ENCODE measurements around the gene THRSP. TPM values are rescaled to one million over a fixed set of nuclear protein-coding genes. Genes with fewer than 3 reads are reported as not detected.

Gene THRSP
- total RNA-seq, 5 donors from 2014 or later (not counting 1 experiment from before 2014, with no cell fraction given), result not detected

Other genes with a start within 250 kb of the THRSP start
- 10 to 100 TPM; 81.5 to 96.8 (median 91.2) TPM for gene RSF1, start 243.1 kb upstream of the THRSP start, total RNA-seq
- gene AAMDC, start 242.7 kb upstream of the THRSP start, total RNA-seq, result 10 to 100 TPM in 2 of 5 donors, 1 to 10 TPM in 3; 4.0 to 11.1 (median 7.0) TPM
- 10 to 100 TPM; 57.5 to 79.2 (median 62.6) TPM for gene INTS4, start 69.2 kb upstream of the THRSP start, total RNA-seq
- under 1 TPM in 3 of 5 donors, not detected in 2; 0.18 to 0.30 (median 0.23) TPM for gene KCTD14, start 40.6 kb upstream of the THRSP start, total RNA-seq
- 10 to 100 TPM; 40.8 to 93.8 (median 88.1) TPM for gene NDUFC2, start 16.0 kb downstream of the THRSP start, total RNA-seq
- 10 to 100 TPM; 23.1 to 34.1 (median 31.8) TPM for gene ALG8, start 75.8 kb downstream of the THRSP start, total RNA-seq
- gene KCTD21, start 124.8 kb downstream of the THRSP start, total RNA-seq, result 10 to 100 TPM in 2 of 5 donors, 1 to 10 TPM in 3; 3.4 to 13.2 (median 9.7) TPM
- gene USP35, start 125.1 kb downstream of the THRSP start, total RNA-seq, result 10 to 100 TPM; 14.3 to 18.1 (median 15.4) TPM

All from T-cell (primary cell).